H1 (cell line): ENCODE data around the gene HEPACAM. TPM values are rescaled to one million over a fixed set of nuclear protein-coding genes. Genes with fewer than 3 reads are reported as not detected.

Experiments
- ASH2L ChIP-seq: fragments of 200-600, 300-600 bp; sonication (generic); IDR thresholded peaks from one replicate; pipeline ENCODE4 v1.7.1; 2017; ENCODE audit warnings: low read length
- EZH2 ChIP-seq: fragments of 200-600 bp; sonication (generic); IDR thresholded peaks from 2 replicates; pipeline ENCODE4 v1.7.1; 2012; ENCODE audit warnings: low read depth, mild to moderate bottlenecking, moderate library complexity, low read length, inconsistent platforms; ENCODE audit not compliant: severe bottlenecking
- MAFK ChIP-seq: IDR thresholded peaks from 2 replicates; pipeline ENCODE4 v1.6.1; 2012; ENCODE audit warnings: low read depth, mild to moderate bottlenecking, improper control_type of control experiment, low read length
- PHF8 ChIP-seq: fragments of 200-600 bp; sonication (generic); conservative IDR thresholded peaks from 2 replicates; pipeline ENCODE4 v1.7.1; 2012; ENCODE audit warnings: low read depth, mild to moderate bottlenecking, inconsistent platforms, low read length, moderate library complexity
- SIRT6 ChIP-seq: IDR thresholded peaks from one replicate; pipeline ENCODE4 v1.7.1; 2012; ENCODE audit warnings: low read length, inconsistent platforms
- TAF7 ChIP-seq: optimal IDR thresholded peaks from 2 replicates; pipeline ENCODE3; 2011; ENCODE audit warnings: low read depth, mild to moderate bottlenecking, inconsistent platforms, low read length, moderate library complexity, borderline replicate concordance
- TBP ChIP-seq: IDR thresholded peaks from 2 replicates; pipeline ENCODE4 v1.6.1; 2011; ENCODE audit warnings: low read depth, low read length, improper control_type of control experiment
- polyA plus RNA-seq, 7 experiments: library from polyadenylated mRNA; depleted of rRNA in 3 of 7; stranded (reverse) in 5 of 7; unstranded in 2 of 7; fragments of >200 nt in 5 of 7; fragments of 200-250 nt in 2 of 7; gene quantifications; 1 replicate in 5 of 7; 2 replicates in 1 of 7; 4 replicates in 1 of 7; pipeline versions ENCODE4 v1.2.1 to v1.2.3, GENCODE V29; 2011 to 2013; ENCODE audit warnings: missing spikeins in 2 of 7, mixed read lengths in 2 of 7
- total RNA-seq: library from RNA; stranded (reverse); fragmentation: NEBNext Ultra II Directional; extraction: Animal tissue kit (Norgen Biotek cat#: 25700); gene quantifications from 2 replicates; pipeline ENCODE4 v1.2.1, GENCODE V29; 2021
- TF ChIP-seq, protein P1 (sequence below): IDR thresholded peaks from 2 replicates; pipeline ENCODE4 v1.6.1; 2011; ENCODE audit warnings: low read length, improper control_type of control experiment

The HEPACAM gene
- total and polyA plus RNA-seq, 2 of the 8 experiments (the other 6 are each of a cell fraction or from before 2014, with no cell fraction given), result not detected

DNA sequence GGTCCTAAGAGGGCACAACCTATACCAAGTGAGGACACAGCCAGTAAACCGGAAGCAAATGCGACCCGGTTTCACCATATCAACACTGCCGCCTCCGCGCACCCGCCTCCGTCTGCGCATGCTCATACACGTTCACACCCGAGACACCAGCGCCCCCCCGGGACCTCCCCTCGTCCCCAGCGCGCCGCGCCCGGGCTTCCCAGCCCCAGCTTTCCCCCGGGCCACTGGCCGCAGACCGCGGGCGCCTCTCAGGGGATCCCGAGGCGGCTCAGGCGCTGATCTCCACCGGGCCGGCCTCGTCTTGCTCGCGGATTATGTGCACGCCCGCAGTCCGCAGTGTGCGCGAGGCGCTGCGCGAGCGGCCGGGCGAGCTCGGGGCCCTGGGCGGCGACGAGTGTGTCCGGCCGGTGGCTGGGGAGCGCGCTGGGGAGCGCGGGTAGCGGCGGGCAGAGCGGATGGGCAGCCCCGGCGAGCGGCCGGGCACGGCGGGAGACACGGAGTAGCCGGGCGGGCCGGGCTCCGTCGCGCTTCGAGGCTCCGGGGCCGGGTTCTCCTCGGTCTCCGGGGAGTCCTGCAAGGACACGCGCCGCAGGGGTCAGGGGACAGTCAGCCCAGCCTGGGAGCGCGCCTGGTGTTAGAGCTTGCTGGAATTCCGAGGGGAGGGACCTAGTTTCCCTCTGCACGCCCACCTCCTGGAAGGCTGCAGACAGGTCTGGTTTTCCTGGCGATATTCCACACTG is 14.8 kb downstream of the HEPACAM start (continued):
- no peak for TF ChIP-seq SIRT6
- TF ChIP-seq ASH2L, result peak; percentile 43
- TF ChIP-seq, protein P1, sequence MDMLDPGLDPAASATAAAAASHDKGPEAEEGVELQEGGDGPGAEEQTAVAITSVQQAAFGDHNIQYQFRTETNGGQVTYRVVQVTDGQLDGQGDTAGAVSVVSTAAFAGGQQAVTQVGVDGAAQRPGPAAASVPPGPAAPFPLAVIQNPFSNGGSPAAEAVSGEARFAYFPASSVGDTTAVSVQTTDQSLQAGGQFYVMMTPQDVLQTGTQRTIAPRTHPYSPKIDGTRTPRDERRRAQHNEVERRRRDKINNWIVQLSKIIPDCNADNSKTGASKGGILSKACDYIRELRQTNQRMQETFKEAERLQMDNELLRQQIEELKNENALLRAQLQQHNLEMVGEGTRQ, result 0 out of 2 replicates have a peak, but pooled peaks have one; percentile 18
- peak; percentile 63 for TF ChIP-seq EZH2
- TF ChIP-seq PHF8, result 0 out of 2 replicates have a peak, but pooled peaks have one; percentile 26
- no peak for TF ChIP-seq MAFK
- TF ChIP-seq TAF7, result no peak
- no peak for TF ChIP-seq TBP
